Measurements from ENCODE around the gene HIVEP3. TPM values are rescaled to one million over a fixed set of nuclear protein-coding genes. Genes with fewer than 3 reads are reported as not detected.

HIVEP3 gene
- total RNA-seq, 1 donor from 2014 or later = 6.5 TPM

- no peak for DNase-seq
- no peak for ATAC-seq
- intact Hi-C loops (cut with micrococcal nuclease) = no loop called here
These were observed 275.6 kb downstream of the HIVEP3 start for GRCh38 chr1:41642922-41643821.

DNA sequence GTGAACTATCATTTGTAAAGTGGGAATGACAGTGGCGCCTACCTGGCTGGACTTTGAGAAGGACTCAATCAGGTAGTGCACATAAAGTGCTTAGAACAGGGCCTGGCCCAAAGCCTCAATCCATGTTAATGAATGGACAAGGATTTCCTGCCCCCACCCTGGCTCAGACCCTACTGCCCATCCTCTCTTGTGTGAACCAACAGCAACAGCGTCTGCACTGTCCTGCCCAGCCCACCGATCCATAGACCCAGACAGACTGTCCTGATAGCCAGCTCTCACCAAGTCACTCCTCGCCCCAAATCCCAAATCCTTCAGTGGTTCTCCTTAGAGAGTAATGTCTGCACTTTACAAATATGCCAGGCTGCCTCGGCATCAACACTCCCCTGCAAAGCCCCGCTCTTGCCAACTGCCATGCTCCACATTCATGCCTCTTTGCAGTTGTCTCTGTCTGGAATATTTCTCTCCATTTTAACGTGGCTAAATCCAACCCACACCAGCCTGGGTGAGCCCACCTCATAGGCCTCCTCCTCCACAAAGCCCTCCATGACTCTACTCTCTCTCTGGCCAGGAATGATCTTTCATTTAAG lies 276.7 kb downstream of the HIVEP3 start:
- intact Hi-C loops (cut with micrococcal nuclease) = no loop called here
- DNase-seq = no peak
- ATAC-seq = no peak

- ATAC-seq (no peak), DNase-seq (no peak)
- intact Hi-C loops (cut with micrococcal nuclease) = no loop called here
These were observed 277.3 kb downstream of the HIVEP3 start for GRCh38 chr1:41641475-41641814.

DNA sequence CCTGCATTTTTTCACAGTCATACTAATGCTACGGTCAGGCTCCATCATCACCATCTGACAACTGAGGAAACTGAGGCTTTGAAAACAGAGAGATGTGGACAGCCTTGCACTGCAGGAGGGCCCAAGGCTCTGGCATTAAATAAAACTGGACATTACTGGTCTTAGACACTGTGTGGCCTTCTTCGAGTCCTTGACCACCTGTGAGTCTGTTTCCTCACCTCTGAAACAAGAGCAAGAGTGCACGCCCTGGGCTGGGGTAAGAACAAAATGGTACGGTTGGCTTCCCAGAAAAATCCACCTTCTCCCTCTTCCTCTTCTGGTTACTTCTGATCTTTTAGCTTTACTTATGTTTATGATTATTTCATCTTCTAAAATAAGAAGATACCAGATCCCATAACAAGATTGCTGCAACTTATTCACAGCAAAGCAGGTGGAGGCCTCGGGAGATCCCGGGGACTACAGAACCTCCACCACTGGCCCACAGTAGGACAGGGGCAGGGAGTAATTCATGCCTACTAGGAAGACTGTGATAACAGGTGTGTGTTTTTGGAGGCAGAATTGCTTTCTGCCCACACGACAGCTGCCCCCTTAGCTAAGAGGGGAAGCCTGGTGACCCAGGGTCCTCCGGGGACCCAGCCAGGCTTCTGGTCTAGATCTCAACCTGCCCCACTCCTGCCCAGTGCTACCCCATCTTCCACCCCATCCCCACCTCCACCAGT lies 277.8 kb downstream of the HIVEP3 start:
- DNase-seq = no peak
- no peak for ATAC-seq
- intact Hi-C loops (cut with micrococcal nuclease) = no loop called here

- intact Hi-C loops (cut with micrococcal nuclease) = no loop called here
- DNase-seq (no peak), ATAC-seq (no peak)
These were observed 278.5 kb downstream of the HIVEP3 start for GRCh38 chr1:41640141-41640751.

GRCh38 chr1:41639332-41639936 lies 279.3 kb downstream of the HIVEP3 start:
- peak; percentile 67 for ATAC-seq
- intact Hi-C loops (cut with micrococcal nuclease) = no loop called here
- DNase-seq = no peak

GRCh38 chr1:41638086-41639024 lies 280.4 kb downstream of the HIVEP3 start:
- no peak for DNase-seq
- no peak for ATAC-seq
- intact Hi-C loops (cut with micrococcal nuclease) = no loop called here

DNA sequence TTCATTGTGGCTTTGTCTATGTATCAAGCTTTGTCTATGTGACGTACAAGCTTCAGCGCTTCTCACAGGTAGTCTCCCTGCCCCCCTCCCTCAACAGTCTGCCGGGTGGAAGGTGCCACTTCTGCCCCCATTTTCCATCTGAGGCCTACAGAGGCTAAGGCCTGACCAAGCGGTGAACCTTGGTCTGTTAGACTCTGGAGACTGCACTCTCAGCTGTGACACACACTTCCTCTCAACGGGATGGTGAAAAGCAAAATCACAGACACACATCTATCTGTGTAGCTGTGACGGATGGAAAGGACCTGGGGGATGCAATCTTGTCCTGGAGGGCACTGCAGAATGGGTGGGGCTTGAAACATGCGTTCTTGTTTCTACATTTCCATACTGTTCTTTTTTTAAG lies 281.4 kb downstream of the HIVEP3 start:
- intact Hi-C loops (cut with micrococcal nuclease) = no loop called here
- DNase-seq (no peak), ATAC-seq (no peak)

DNA sequence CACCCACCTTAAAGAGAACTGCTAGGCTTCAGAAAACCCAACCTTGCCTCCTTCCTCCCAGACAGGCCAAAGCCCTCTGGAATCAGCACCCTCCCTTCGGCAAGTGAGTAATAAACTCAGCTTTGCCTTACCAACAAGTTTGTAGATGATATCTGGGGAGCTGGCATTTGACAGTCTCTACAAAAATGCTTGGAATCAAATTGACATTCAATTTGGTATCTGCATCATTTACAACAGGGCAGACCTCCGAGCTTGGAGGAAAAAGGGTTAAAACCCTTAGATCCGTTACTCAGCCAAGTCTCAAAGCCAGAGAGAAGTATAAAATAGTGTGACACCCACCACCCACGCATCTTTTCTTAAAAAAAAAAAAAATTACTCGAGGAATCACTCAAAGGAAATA lies 285.0 kb downstream of the HIVEP3 start:
- DNase-seq = no peak
- intact Hi-C loops (cut with micrococcal nuclease) = no loop called here
- ATAC-seq = no peak

DNA sequence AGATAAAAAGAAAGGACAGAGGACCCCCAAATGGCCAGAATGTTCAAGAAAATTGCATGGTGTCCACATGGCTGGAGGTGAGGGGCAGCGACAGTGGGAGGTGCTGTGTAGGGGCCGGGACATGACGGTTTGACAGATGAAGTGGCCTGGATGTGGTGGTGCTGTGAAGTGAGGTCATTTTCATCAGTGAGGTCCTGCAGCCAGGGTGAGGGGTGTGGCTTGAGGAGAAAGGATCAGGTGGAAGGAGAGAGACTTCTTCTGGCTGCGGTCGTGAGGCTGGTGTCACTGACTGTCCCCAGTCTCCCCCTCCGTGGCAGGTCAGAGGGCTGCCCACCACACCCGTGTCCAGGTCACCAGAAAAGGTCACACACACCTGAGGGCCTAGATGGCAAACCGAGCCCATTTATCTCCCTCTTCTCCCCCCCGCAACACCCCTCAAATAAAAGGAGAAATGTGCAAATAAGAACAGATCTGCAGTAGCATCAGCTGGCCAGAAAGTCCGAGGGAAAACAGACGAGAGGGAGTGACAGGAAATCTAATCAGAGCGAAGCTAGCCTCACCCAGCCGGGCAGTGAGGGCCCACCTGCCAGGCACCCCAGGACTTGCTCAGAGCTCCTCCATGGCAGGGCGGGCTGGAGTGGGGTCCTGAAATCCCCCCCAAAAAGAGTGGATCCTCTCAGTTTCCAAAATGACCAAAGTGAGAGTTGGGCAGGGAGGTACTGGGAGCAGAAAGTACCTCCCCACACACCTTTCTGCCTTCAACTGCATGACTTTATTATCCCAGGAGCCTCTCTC lies 285.7 kb downstream of the HIVEP3 start:
- ATAC-seq (no peak), DNase-seq (no peak)
- intact Hi-C loops (cut with micrococcal nuclease) = no loop called here

DNA sequence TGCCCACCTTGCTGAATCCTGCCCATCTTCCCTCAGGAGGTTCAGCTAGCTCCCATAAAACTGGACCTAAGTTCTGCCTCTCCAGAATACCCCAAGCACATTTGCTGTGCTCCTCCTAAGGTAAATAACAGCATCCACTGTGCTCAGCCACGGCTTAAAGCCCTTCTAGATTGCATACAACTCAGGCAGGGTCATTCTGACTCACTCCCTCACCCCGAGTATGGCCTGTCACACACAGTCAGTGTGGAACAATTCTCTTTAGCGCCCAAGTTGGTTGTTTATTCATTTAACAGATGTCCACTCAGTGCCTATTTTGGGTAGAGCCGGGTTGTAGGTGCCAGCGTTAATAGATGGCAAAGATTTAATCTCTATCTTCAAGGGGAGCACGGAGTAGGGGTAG lies 286.8 kb downstream of the HIVEP3 start:
- DNase-seq (no peak), ATAC-seq (no peak)
- intact Hi-C loops (cut with micrococcal nuclease) = no loop called here

DNA sequence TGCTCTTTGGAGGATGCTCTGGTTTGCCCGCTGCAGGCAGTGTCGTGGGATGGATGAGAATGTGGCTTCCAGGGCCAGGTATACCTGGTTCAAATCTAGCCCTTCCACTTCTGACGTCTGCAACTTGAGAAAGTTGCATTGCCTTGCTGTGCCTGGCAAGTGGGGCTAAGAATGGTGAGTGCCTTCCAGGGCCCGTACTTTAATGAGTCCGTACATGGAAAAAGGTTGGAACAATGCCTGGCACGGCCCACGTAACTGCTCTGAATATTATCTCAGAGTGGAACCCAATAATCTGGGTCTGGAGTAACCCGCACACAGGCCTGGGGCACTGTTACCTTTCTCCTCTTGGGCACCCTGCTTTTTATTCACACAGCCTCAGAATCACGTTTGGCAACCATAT lies 287.6 kb downstream of the HIVEP3 start:
- ATAC-seq (peak; percentile 83), DNase-seq (peak; percentile 44)
- intact Hi-C loops (cut with micrococcal nuclease) = no loop called here

- DNase-seq = no peak
- intact Hi-C loops (cut with micrococcal nuclease) = no loop called here
- ATAC-seq = no peak
These were observed 289.2 kb downstream of the HIVEP3 start for GRCh38 chr1:41629571-41629970.

GRCh38 chr1:41629141-41629540 lies 289.6 kb downstream of the HIVEP3 start:
- intact Hi-C loops (cut with micrococcal nuclease) = no loop called here
- DNase-seq = no peak
- no peak for ATAC-seq

GRCh38 chr1:41627491-41628280 lies 291.0 kb downstream of the HIVEP3 start:
- DNase-seq = no peak
- ATAC-seq = no peak
- intact Hi-C loops (cut with micrococcal nuclease) = no loop called here

DNA sequence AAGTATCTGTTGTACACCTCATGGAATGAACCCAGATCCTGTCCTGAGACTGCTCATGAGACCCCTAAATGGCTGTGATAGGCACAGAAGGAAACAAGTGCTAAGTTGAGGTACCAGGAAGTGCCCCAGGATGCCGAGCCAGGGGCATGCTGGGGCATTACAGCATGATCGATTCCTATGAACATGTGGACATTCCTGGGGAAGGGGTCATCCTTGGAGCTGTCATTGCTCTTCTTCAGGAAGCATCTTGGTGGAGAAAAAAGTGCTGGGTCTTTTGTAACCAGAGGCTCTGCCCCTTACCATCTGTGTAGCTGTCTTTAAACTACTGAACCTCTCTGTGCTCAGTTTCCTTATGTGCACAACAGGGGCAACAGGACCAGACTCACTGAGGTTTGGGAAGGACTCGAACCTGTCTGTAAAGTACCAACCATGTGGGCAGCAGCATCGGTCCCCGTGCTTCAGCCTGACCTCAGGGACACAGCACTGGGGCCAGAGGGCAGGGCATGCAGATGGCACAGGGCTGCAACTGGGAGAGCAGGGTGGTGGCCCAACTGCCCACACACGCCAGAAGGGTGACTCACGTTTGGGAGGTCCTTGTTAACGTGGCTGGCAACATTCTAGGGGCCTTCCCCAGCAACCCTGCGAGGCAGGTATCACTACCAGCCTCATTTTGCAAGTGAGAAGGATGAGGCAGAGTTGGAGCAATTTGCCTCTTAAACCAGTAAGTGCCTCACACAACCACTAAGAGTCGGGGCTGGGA lies 291.9 kb downstream of the HIVEP3 start:
- intact Hi-C loops (cut with micrococcal nuclease) = no loop called here
- ATAC-seq (no peak), DNase-seq (no peak)
